HUES48 (cell line): ENCODE measurements around the gene ABLIM2.

ENCODE experiments used
- H3K27ac ChIP-seq: one replicate; pipeline ENCODE4 v1.7.0; 2013; ENCODE audit warnings: low read depth, low read length, inconsistent platforms
- H3K27me3 ChIP-seq: 2 replicates; pipeline ENCODE4 v1.6.1; 2013; ENCODE audit warnings: mild to moderate bottlenecking, low read length; ENCODE audit not compliant: control insufficient read depth, insufficient read depth
- H3K36me3 ChIP-seq: 2 replicates; pipeline ENCODE4 v1.6.1; 2013; ENCODE audit warnings: low read length; ENCODE audit not compliant: control insufficient read depth, insufficient read depth
- H3K4me1 ChIP-seq: 2 replicates; pipeline ENCODE4 v1.6.1; 2013; ENCODE audit warnings: mild to moderate bottlenecking, low read length; ENCODE audit not compliant: control insufficient read depth, insufficient read depth
- H3K4me3 ChIP-seq: 2 replicates; pipeline ENCODE4 v1.5.1; 2013; ENCODE audit warnings: mild to moderate bottlenecking, low read depth, low read length
- H3K9ac ChIP-seq: 2 replicates; pipeline ENCODE4 v1.6.1; 2013; ENCODE audit warnings: mild to moderate bottlenecking, low read depth, low read length, moderate library complexity
- H3K9me3 ChIP-seq: 2 replicates; pipeline ENCODE4 v1.6.1; 2013; ENCODE audit warnings: low read length; ENCODE audit not compliant: control insufficient read depth, insufficient read depth

The ABLIM2 gene

DNA sequence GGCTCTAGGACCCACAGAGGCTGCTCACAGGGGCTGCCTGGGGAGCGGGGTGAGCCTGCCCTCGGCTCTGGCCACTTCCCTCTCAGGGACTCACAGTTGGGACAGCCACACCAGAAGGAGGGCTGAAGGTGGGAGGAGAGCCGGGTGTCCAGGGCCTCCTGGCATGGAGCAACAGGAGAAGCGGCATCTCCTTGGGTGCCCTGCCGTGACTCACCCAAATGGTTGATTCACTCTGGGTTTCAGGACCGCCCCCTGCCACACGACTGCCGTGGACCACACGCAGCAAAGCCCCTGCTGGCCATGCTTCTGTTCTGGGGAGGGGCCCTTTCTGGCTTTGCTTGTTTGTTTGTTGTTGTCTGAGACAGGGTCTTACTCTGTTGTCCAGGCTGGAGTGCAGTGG is 132.9 kb downstream of the ABLIM2 start:
- H3K36me3 ChIP-seq = no peaks in the 10 kb centered on the region
- H3K4me1 ChIP-seq = no peaks in the 10 kb centered on the region
- no peak overlapping the region for H3K27ac ChIP-seq
- no peaks in the 10 kb centered on the region for H3K9me3 ChIP-seq
- no peak overlapping the region for H3K4me3 ChIP-seq
- no peaks in the 10 kb centered on the region for H3K27me3 ChIP-seq
- H3K9ac ChIP-seq = no peak overlapping the region

DNA sequence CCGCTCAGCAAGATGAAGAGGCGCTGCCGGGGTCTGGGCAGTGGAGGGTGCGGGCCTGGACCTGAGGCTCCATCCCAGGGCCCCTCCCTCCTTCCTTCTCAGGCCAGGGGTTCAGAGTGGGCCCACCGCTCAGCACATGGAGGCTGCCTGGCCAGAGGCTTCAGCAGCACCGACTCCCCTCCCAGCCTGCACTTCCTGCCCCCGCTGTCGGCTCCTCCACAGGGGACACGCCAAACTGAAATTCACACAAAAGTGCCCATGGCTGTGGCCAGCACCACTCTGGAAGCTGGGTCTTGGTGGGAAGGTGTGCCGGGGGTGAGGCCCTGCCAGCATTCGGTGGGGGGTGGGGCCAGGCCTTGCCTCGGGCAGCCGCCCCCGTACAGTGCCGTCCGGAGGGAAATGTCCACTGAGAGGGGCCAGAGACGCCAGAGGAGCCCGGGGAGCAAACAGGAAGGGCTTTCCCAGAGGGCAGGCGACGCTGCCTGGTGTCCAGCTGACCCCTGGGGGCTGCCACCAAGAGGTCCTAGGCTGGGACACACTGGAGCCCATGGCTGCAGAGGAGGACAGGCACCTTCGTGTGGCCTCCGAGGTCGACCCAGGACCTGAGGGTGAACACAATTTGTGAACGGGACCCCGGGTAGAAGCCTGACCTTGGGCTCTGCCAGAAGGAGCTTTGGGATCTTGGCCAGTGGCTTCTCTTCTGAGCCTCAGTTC is 134.4 kb downstream of the ABLIM2 start:
- no peaks in the 10 kb centered on the region for H3K9me3 ChIP-seq
- no peaks in the 10 kb centered on the region for H3K27me3 ChIP-seq
- H3K27ac ChIP-seq = no peak overlapping the region
- H3K36me3 ChIP-seq = no peaks in the 10 kb centered on the region
- H3K4me1 ChIP-seq = no peaks in the 10 kb centered on the region
- no peak overlapping the region for H3K4me3 ChIP-seq
- no peak overlapping the region for H3K9ac ChIP-seq

DNA sequence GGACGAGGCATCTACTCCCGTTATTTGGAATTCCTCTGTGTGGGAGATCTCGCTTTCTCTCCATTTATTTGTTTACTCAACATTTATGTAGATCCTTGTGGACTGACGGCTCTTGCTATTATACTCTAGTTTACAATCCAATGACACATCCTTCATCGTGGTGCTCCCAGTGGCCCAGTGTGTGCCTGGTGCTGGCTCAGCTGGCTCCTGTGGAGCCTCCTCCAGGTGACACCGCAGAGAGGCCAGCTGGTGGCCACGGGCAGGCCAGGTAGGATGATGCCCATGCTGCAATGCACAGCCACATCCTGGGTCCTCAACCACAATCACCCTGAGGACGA is 134.9 kb downstream of the ABLIM2 start:
- no peaks in the 10 kb centered on the region for H3K36me3 ChIP-seq
- no peaks in the 10 kb centered on the region for H3K4me1 ChIP-seq
- no peak overlapping the region for H3K4me3 ChIP-seq
- H3K27ac ChIP-seq = no peak overlapping the region
- H3K9me3 ChIP-seq = no peaks in the 10 kb centered on the region
- H3K27me3 ChIP-seq = no peaks in the 10 kb centered on the region
- no peak overlapping the region for H3K9ac ChIP-seq

DNA sequence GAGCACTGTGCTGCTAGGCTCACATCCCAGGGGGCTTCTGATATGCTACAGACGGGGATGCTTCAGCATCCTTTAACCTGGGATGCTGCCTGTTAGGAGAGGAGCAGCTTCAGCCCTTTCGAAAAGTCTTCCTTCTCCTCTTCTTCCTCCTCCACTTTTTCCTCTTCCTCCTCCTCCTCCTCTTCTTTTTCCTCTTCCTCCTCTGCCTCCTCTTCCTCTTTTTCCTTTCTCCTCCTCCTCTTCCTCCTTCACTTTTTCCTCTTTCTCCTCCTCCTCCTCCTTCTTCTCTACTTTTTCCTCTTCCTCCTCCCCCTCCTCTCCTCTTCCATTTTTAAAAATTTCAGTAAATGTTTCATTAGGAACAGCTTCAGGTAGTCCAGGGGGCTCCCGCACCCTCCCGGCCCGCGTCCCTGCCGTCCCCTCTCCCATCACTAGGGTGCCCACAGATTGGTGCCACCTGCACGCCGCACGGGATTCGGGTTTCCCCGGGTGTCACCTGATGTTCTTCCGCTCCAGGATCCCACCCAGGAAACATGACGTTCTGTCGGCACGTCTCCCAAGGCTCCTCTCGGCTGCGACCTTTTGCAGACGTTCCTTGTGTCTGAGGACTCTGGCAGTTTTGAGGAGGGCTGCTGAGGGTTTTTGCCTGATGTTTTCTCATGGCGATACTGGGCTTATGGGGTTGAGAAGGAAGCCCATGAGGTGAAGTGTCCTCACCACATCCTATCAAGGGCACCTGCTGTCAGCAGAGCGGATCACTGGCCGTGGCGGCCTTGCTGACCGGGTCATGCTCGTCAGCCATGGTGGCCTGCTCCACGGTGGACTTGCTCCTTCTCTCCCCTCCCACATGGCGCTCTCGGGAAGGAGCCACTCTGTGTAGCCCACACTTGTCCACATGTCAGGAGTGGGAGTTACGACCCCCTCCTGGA is 135.6 kb downstream of the ABLIM2 start:
- Histone ChIP-seq H3K36me3 (no peaks in the 10 kb centered on the region), H3K4me3 (no peak overlapping the region), H3K9me3 (no peaks in the 10 kb centered on the region), H3K27ac (no peak overlapping the region), H3K9ac (no peak overlapping the region), H3K4me1 (no peaks in the 10 kb centered on the region), H3K27me3 (no peaks in the 10 kb centered on the region)

- no peaks in the 10 kb centered on the region for H3K4me1 ChIP-seq
- H3K36me3 ChIP-seq = no peaks in the 10 kb centered on the region
- no peaks in the 10 kb centered on the region for H3K27me3 ChIP-seq
- H3K9ac ChIP-seq = no peak overlapping the region
- no peak overlapping the region for H3K4me3 ChIP-seq
- H3K27ac ChIP-seq = no peak overlapping the region
- H3K9me3 ChIP-seq = no peaks in the 10 kb centered on the region
These were observed 136.8 kb downstream of the ABLIM2 start for GRCh38 chr4:8021796-8022195.

- Histone ChIP-seq H3K27ac (no peak overlapping the region), H3K9me3 (no peaks in the 10 kb centered on the region), H3K4me1 (no peaks in the 10 kb centered on the region), H3K27me3 (no peaks in the 10 kb centered on the region), H3K9ac (no peak overlapping the region), H3K36me3 (no peaks in the 10 kb centered on the region), H3K4me3 (no peak overlapping the region)
These were observed 138.9 kb downstream of the ABLIM2 start for GRCh38 chr4:8019396-8020365.

DNA sequence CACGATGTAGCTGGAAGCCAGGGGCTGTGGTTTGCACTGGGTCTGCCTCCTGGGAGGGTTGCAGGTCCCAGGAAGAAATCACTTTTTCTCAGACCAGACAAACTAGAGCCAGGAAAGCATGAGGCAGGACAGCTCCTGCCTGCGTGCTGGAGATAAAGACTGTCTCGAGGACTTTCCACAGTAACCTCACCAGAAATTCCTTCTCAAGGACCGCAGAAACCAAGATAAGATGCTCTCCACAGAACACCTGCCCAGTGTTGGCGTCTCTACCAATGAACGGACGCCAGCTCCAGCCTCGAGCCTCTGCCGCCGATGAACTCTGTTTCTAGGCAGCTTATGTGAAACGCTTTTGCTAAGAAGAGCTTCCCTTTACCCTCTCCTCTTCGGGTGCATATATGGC is 142.1 kb downstream of the ABLIM2 start:
- Histone ChIP-seq H3K9me3 (no peaks in the 10 kb centered on the region), H3K4me3 (no peak overlapping the region), H3K27ac (no peak overlapping the region), H3K4me1 (no peaks in the 10 kb centered on the region), H3K9ac (no peak overlapping the region), H3K27me3 (no peaks in the 10 kb centered on the region), H3K36me3 (no peaks in the 10 kb centered on the region)

GRCh38 chr4:8015512-8015911 is 143.1 kb downstream of the ABLIM2 start:
- no peaks in the 10 kb centered on the region for H3K9me3 ChIP-seq
- no peaks in the 10 kb centered on the region for H3K4me1 ChIP-seq
- H3K36me3 ChIP-seq = no peaks in the 10 kb centered on the region
- no peak overlapping the region for H3K9ac ChIP-seq
- no peak overlapping the region for H3K4me3 ChIP-seq
- no peak overlapping the region for H3K27ac ChIP-seq
- no peaks in the 10 kb centered on the region for H3K27me3 ChIP-seq

- no peaks in the 10 kb centered on the region for H3K27me3 ChIP-seq
- no peaks in the 10 kb centered on the region for H3K4me1 ChIP-seq
- no peak overlapping the region for H3K4me3 ChIP-seq
- H3K9me3 ChIP-seq = no peaks in the 10 kb centered on the region
- H3K36me3 ChIP-seq = no peaks in the 10 kb centered on the region
- no peak overlapping the region for H3K27ac ChIP-seq
- H3K9ac ChIP-seq = no peak overlapping the region
These were observed 144.5 kb downstream of the ABLIM2 start for GRCh38 chr4:8013976-8014726.

DNA sequence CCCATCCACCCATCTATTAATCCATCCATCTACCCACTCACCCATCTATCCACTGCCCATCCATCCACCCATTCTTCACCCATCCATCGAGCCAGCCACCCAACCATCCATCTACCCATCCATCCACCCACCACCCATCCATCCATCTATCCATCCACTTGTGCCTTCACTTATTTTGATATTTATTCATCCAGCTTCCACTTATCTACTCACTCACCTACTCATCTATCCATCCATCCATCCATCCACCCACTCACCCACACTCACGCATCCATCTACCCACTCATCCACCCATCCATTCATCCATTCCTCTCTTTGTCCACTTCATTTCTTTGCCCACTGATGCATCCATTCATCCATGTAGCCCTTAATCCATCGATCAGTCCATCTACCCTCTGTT is 146.1 kb downstream of the ABLIM2 start:
- no peaks in the 10 kb centered on the region for H3K4me1 ChIP-seq
- H3K27ac ChIP-seq = no peak overlapping the region
- H3K36me3 ChIP-seq = no peaks in the 10 kb centered on the region
- no peak overlapping the region for H3K4me3 ChIP-seq
- H3K27me3 ChIP-seq = no peaks in the 10 kb centered on the region
- no peaks in the 10 kb centered on the region for H3K9me3 ChIP-seq
- no peak overlapping the region for H3K9ac ChIP-seq
